Activated CD4-positive, alpha-beta memory T cell treated with anti-CD3 and anti-CD28 coated beads for 36 hours (primary cell): ENCODE results near the gene SLC38A4. TPM values are rescaled to one million over a fixed set of nuclear protein-coding genes. Genes with fewer than 3 reads are reported as not detected.

Experiments
- CTCF ChIA-PET: fragments of 350-600 bp; sonication (Branson Sonifier 250); formaldehyde crosslinking; loops from one replicate; lab custom pipeline; 2021; ENCODE audit warnings: antibody characterized with exemption, inconsistent platforms; lab: Charles Lee
- POLR2A ChIA-PET: fragments of 350-600 bp; sonication (Branson Sonifier 250); formaldehyde crosslinking; loops from one replicate; lab custom pipeline; 2021; ENCODE audit warnings: antibody characterized with exemption; lab: Charles Lee
- DNase-seq: peaks from one replicate; pipeline ENCODE4 v3.0.0-alpha.2; 2020
- H3K27ac Mint-ChIP-seq: one replicate; pipeline ENCODE4 v1.8.0; 2021; ENCODE audit warnings: mixed read lengths
- H3K27me3 Mint-ChIP-seq: one replicate; pipeline ENCODE4 v1.8.0; 2021; ENCODE audit warnings: mixed read lengths
- H3K36me3 Mint-ChIP-seq: one replicate; pipeline ENCODE4 v1.8.0; 2021; ENCODE audit warnings: mixed read lengths
- H3K4me1 Mint-ChIP-seq: one replicate; pipeline ENCODE4 v1.8.0; 2021; ENCODE audit warnings: low read depth, mixed read lengths
- H3K4me3 Mint-ChIP-seq: one replicate; pipeline ENCODE4 v1.8.0; 2021; ENCODE audit warnings: mild to moderate bottlenecking, mixed read lengths
- H3K9me3 Mint-ChIP-seq: one replicate; pipeline ENCODE4 v1.8.0; 2021; ENCODE audit warnings: mixed read lengths
- intact Hi-C: fragments of 100-400 bp; cut with micrococcal nuclease; formaldehyde crosslinking; loops from one replicate; pipeline ENCODE4 v1.15.1; 2023
- total RNA-seq, 2 experiments: library from RNA; stranded (reverse); gene quantifications; one replicate each; pipeline ENCODE4 v1.2.3, GENCODE V29; 2021

Gene SLC38A4
- total RNA-seq, 2 experiments from 2014 or later, result not detected

DNA sequence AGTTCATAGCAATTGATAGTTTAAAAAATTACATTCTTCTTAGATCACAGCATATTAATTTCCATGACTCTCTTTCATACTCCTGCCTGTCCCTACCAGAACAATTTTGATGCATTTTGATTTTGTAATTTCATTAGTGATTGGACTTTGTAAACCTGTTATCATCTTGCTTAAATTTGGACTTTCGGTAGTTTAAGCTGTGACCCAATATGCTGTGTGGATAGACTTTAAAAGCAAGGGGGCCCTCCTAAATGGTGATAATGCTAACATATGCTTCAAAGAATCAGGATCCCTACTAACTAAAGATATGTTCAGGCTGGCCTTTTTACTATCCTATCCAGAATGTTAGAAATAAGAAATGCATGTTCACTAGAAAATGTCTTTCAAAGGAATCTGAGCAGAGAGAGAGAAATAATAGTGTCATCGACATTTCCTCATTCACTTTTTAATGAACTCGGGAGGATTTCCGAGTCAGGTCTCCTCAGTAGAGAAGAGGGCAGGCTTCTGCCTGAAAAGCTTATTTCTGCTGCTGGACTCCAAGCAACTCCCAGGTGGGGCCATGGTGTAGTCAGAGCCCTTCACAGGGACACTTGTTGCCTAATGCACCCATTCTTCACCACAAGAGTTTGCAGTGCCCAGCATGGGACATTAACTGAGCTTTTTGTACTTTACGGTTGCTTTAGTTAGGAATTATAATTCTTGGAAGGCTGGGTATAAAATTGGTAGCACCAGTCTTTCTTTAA, 16.7 kb downstream of the SLC38A4 start:
- H3K4me3 Mint-ChIP-seq, result no peak overlapping the region
- H3K9me3 Mint-ChIP-seq, result no peaks in the 10 kb centered on the region
- no peaks in the 10 kb centered on the region for H3K36me3 Mint-ChIP-seq
- H3K27me3 Mint-ChIP-seq, result peaks cover 16% of the 10 kb centered on the region
- H3K27ac Mint-ChIP-seq, result no peak overlapping the region
- intact Hi-C loops, result no loop called here
- DNase-seq, result no peak
- POLR2A ChIA-PET, result no interaction called here
- CTCF ChIA-PET, result no interaction called here
- H3K4me1 Mint-ChIP-seq, result peaks cover 5% of the 10 kb centered on the region

GRCh38 chr12:46808317-46808716, 17.5 kb downstream of the SLC38A4 start:
- no peak for DNase-seq
- H3K4me3 Mint-ChIP-seq, result no peak overlapping the region
- ChIA-PET CTCF (no interaction called here), POLR2A (no interaction called here)
- H3K27me3 Mint-ChIP-seq, result peaks cover 18% of the 10 kb centered on the region
- peaks cover 5% of the 10 kb centered on the region for H3K4me1 Mint-ChIP-seq
- H3K36me3 Mint-ChIP-seq, result no peaks in the 10 kb centered on the region
- intact Hi-C loops, result no loop called here
- H3K9me3 Mint-ChIP-seq, result no peaks in the 10 kb centered on the region
- H3K27ac Mint-ChIP-seq, result no peak overlapping the region

DNA sequence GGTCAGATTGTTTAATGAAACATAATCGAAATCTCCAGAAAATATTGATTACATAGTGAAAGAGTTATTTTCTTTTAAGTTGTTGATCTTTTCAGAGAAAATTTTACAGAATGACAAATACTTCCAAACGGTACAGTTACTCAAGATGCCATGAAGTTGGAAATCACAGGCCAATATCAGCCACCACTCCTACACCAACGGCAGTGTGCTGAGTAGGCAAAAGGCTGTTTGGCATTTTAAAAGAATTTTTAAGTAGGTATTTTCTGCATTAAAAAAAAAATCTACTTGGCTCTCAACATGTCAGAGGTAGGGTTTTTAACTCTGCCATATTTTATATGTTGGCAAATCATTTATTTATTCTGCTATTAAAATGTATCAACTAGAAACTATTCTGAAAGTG, 21.7 kb downstream of the SLC38A4 start:
- CTCF ChIA-PET, result no interaction called here
- no peaks in the 10 kb centered on the region for H3K9me3 Mint-ChIP-seq
- POLR2A ChIA-PET, result no interaction called here
- no peaks in the 10 kb centered on the region for H3K4me1 Mint-ChIP-seq
- H3K27me3 Mint-ChIP-seq, result peaks cover 18% of the 10 kb centered on the region
- no peak overlapping the region for H3K4me3 Mint-ChIP-seq
- no peaks in the 10 kb centered on the region for H3K36me3 Mint-ChIP-seq
- no peak for DNase-seq
- H3K27ac Mint-ChIP-seq, result no peak overlapping the region
- intact Hi-C loops, result no loop called here

DNA sequence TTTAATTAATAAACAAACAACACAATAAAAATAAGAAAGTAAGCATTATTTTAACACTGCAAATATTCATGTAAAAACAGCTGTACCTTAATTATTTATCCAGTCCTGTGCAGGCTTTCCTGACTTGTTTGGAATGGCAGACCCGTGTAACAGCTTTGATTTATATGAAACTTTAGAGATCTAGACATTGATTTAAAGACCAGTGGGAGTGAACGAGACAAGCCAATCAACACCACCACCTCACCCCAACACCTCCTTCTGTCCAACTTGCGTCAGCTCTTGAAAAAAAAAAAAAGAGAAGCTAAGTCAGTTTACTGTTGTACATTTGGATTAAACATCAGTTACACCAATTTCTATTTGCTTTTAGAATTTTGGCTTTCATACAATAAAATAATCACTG, 22.3 kb downstream of the SLC38A4 start:
- H3K27ac Mint-ChIP-seq, result no peak overlapping the region
- no peak overlapping the region for H3K4me3 Mint-ChIP-seq
- H3K4me1 Mint-ChIP-seq, result no peaks in the 10 kb centered on the region
- H3K9me3 Mint-ChIP-seq, result no peaks in the 10 kb centered on the region
- CTCF ChIA-PET, result no interaction called here
- no peak for DNase-seq
- H3K27me3 Mint-ChIP-seq, result peaks cover 18% of the 10 kb centered on the region
- POLR2A ChIA-PET, result no interaction called here
- intact Hi-C loops, result no loop called here
- no peaks in the 10 kb centered on the region for H3K36me3 Mint-ChIP-seq

DNA sequence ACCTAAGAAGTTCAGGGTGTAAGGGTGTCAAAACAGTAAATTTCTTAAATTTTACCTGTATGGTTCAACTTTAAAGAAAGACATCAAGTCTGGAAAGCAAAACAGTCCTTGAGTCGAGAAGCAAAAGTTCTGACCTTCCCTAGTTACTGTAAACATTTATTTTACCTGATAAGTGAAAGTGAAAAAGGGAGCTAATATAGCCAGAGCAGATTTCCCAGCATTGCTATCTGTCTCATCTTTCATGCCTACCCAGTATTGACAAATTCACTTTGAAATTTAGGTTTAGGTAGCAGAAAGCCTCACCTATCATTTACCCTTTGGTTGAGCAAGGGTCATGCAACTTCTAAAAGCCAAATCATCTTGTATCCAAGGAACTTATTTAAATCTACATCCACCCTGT, 24.5 kb downstream of the SLC38A4 start:
- Mint-ChIP-seq H3K36me3 (no peaks in the 10 kb centered on the region), H3K27ac (no peak overlapping the region), H3K27me3 (peaks cover 23% of the 10 kb centered on the region), H3K9me3 (no peaks in the 10 kb centered on the region), H3K4me3 (no peak overlapping the region), H3K4me1 (no peaks in the 10 kb centered on the region)
- intact Hi-C loops, result no loop called here
- POLR2A ChIA-PET, result no interaction called here
- no peak for DNase-seq
- CTCF ChIA-PET, result no interaction called here

DNA sequence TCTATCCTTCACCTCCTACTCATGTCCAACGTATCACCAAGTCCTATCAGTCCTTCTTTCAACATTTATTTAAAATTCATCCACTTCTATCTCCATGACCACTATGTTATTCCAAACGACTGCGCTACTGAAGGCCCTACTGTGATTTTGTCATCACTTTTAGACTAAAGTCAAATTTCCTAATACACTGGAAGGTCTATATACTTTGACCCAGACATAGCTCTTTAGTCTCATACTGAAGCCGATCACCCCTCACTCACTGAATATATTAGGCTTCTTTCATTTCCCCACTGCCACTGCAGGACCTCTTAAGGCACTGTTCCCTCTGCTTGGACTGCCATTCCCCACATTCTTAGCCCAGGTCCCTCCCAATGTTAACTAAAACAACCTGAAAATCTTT, 25.6 kb downstream of the SLC38A4 start:
- Mint-ChIP-seq H3K4me1 (peaks cover 5% of the 10 kb centered on the region), H3K9me3 (no peaks in the 10 kb centered on the region), H3K36me3 (no peaks in the 10 kb centered on the region), H3K27ac (no peak overlapping the region), H3K4me3 (no peak overlapping the region), H3K27me3 (peaks cover 19% of the 10 kb centered on the region)
- no peak for DNase-seq
- ChIA-PET CTCF (no interaction called here), POLR2A (no interaction called here)
- intact Hi-C loops, result no loop called here

- intact Hi-C loops, result loop anchor here (10.0 kb wide), 3 partner anchors 244 to 556 kb away; partner anchors contain the start of gene SLC38A2
- peaks cover 13% of the 10 kb centered on the region for H3K27me3 Mint-ChIP-seq
- no peak overlapping the region for H3K27ac Mint-ChIP-seq
- CTCF ChIA-PET, result no interaction called here
- no peaks in the 10 kb centered on the region for H3K9me3 Mint-ChIP-seq
- H3K4me1 Mint-ChIP-seq, result peaks cover 13% of the 10 kb centered on the region
- POLR2A ChIA-PET, result no interaction called here
- no peak overlapping the region for H3K4me3 Mint-ChIP-seq
- no peaks in the 10 kb centered on the region for H3K36me3 Mint-ChIP-seq
- DNase-seq, result no peak
These were observed 27.1 kb downstream of the SLC38A4 start for GRCh38 chr12:46798648-46799047.

GRCh38 chr12:46798056-46798455, 27.7 kb downstream of the SLC38A4 start:
- H3K27me3 Mint-ChIP-seq, result peaks cover 13% of the 10 kb centered on the region
- ChIA-PET POLR2A (no interaction called here), CTCF (no interaction called here)
- H3K4me3 Mint-ChIP-seq, result no peak overlapping the region
- DNase-seq, result no peak
- intact Hi-C loops, result loop anchor here (10.0 kb wide), 3 partner anchors 243 to 557 kb away; partner anchors contain the start of gene SLC38A2
- H3K27ac Mint-ChIP-seq, result no peak overlapping the region
- H3K9me3 Mint-ChIP-seq, result no peaks in the 10 kb centered on the region
- H3K4me1 Mint-ChIP-seq, result peaks cover 15% of the 10 kb centered on the region
- H3K36me3 Mint-ChIP-seq, result no peaks in the 10 kb centered on the region

DNA sequence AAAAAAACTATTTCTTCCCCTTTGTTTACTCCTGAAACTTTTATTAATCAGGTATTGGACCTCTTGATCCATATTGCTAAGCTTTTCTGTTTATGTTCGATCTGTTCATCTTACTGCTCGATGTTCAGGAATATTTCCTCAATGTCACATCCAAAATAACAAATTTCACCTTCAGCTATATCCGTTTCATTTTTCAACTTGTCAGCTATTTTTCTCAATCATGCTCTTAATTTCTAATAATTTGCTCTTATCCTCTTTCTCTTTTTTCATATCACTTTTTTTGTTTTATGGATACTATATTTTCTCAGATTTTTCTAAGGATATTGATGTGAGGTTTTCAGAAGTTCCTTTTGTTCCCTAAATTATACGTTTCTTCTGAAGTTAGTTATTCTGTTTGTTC, 29.8 kb downstream of the SLC38A4 start:
- ChIA-PET POLR2A (no interaction called here), CTCF (no interaction called here)
- Mint-ChIP-seq H3K4me1 (peaks cover 15% of the 10 kb centered on the region), H3K36me3 (no peaks in the 10 kb centered on the region), H3K27ac (no peak overlapping the region), H3K27me3 (peaks cover 16% of the 10 kb centered on the region), H3K9me3 (no peaks in the 10 kb centered on the region), H3K4me3 (no peak overlapping the region)
- DNase-seq, result no peak
- intact Hi-C loops, result loop anchor here (2.0 to 10.0 kb wide), 4 partner anchors 241 to 559 kb away; partner anchors contain the start of gene SLC38A2

DNA sequence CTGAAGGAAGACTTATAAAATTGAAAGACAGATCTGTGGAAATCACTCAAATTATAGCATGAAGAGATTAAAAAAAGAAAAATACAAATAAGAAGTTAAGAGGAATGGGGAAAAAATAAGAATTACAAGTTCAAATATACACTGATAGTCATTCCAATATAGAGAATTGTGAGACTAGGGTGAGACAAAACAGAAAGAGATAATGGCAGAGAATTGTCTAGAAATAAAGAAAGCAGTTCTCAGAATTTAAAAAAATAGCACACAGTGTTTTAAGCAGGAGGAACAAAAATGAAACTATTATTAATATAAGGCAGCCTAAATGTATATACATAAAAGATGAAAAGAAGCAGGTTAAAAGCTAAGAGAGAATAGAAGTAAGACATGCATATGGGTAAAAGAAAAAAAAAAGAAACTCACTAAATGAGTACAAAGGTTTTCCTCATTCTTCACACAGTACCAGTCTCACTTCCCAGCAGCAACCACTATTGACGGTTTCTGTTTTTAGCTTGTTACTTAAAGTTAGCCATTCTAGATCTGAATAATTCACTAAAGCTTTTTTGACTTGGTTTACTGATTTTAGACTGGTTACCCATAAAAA, 31.1 kb downstream of the SLC38A4 start:
- peaks cover 16% of the 10 kb centered on the region for H3K27me3 Mint-ChIP-seq
- H3K27ac Mint-ChIP-seq, result peak overlapping the region; percentile 46
- no peaks in the 10 kb centered on the region for H3K36me3 Mint-ChIP-seq
- intact Hi-C loops, result loop anchor here (2.0 to 10.0 kb wide), 4 partner anchors 240 to 560 kb away; partner anchors contain the start of gene SLC38A2
- H3K9me3 Mint-ChIP-seq, result no peaks in the 10 kb centered on the region
- DNase-seq, result peak; percentile 16
- peaks cover 17% of the 10 kb centered on the region for H3K4me1 Mint-ChIP-seq
- POLR2A ChIA-PET, result interaction anchor here (1.0 to 1.5 kb wide), 2 partner anchors 271 to 525 kb away, joined by 3 to 4 read pairs; no protein-coding TSS in a partner anchor
- CTCF ChIA-PET, result interaction anchor here (0.7 kb wide), 1 partner anchor 414 kb away, joined by 3 read pairs; no protein-coding TSS in a partner anchor
- H3K4me3 Mint-ChIP-seq, result no peak overlapping the region

DNA sequence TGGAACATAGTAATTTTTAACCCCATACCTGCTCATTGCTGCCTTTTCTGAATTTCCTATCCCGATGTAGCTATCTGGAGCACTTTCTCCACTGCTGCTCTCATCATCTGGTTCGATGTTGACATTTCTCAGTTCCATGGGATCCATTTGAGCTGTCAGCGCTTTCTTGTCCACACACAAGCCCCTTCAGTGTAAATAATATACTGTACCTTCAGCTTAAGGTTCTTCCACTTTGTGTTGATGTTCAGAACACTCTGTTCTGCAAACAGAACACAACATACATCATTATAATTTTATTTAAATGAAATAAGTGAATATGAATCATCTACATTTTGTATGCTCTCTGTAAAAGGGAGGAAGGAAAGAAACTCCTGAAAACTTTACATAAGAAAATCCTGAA, 32.9 kb downstream of the SLC38A4 start:
- CTCF ChIA-PET, result interaction anchor here (0.7 kb wide), 1 partner anchor 13 kb away, joined by 3 read pairs; no protein-coding TSS in a partner anchor

DNA sequence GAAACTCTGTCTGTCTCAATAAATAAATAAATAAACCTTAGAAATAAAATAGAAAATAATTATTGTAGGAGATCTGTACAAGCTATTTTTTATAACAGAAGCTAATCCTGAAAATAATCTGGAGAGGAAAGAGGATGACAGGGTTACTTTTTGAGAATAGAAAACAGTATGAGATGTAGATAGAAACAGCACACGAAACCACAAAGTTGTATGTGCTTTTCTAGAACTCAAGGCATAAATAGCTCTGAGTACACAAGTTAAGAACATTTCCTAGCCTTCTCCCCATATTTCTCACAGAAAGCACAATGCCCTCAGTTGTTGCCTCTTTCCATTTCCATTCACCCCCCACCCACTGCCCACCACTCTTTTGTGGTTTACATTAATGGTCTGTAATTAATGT, 35.7 kb downstream of the SLC38A4 start:
- ChIA-PET POLR2A (no interaction called here), CTCF (no interaction called here)
- Mint-ChIP-seq H3K36me3 (no peaks in the 10 kb centered on the region), H3K27ac (no peak overlapping the region), H3K4me3 (no peak overlapping the region), H3K4me1 (peaks cover 19% of the 10 kb centered on the region), H3K9me3 (no peaks in the 10 kb centered on the region), H3K27me3 (peaks cover 5% of the 10 kb centered on the region)
- no peak for DNase-seq
- intact Hi-C loops, result loop anchor here (10.0 kb wide), 3 partner anchors 235 to 565 kb away; partner anchors contain the start of gene SLC38A2

More for the DNA sequence above, 32.9 kb downstream of the SLC38A4 start:
- H3K9me3 Mint-ChIP-seq, result no peaks in the 10 kb centered on the region
- intact Hi-C loops, result loop anchor here (10.0 kb wide), 3 partner anchors 238 to 562 kb away; partner anchors contain the start of gene SLC38A2
- H3K27ac Mint-ChIP-seq, result no peak overlapping the region
- H3K4me1 Mint-ChIP-seq, result peaks cover 24% of the 10 kb centered on the region
- POLR2A ChIA-PET, result no interaction called here
- no peaks in the 10 kb centered on the region for H3K36me3 Mint-ChIP-seq
- no peak overlapping the region for H3K4me3 Mint-ChIP-seq
- peaks cover 13% of the 10 kb centered on the region for H3K27me3 Mint-ChIP-seq
- DNase-seq, result no peak
